IMR-90 (cell line): ENCODE measurements around the gene RAB11FIP4. TPM values are rescaled to one million over a fixed set of nuclear protein-coding genes. Genes with fewer than 3 reads are reported as not detected.
A peak's percentile ranks its signal among the peaks of the same experiment; 100 is the strongest.

Experiments used
- ATAC-seq: fragments of 200-7000 bp; cut with Tn5 transposase; 2 replicates; pipeline ENCODE4 v1.9.1; 2020; ENCODE audit warnings: low read depth, mild to moderate bottlenecking, moderate library complexity
- BruUV-seq: library from RNA; stranded (reverse); fragments of 400-500 nt; replicated peaks from 2 replicates; lab custom pipeline; 2021; lab: Mats Ljungman, UMichigan
- CTCF ChIA-PET: fragments of 300-600 bp; formaldehyde crosslinking; extraction: SDS; loops from one replicate; lab custom pipeline; 2021; ENCODE audit warnings: antibody characterized with exemption; lab: Yijun Ruan, JAX
- POLR2A ChIA-PET: fragments of 300-600 bp; sonication (Branson Sonifier 250); formaldehyde crosslinking; loops from one replicate; lab custom pipeline; 2022; ENCODE audit warnings: antibody characterized with exemption; ENCODE audit not compliant: unreplicated experiment; lab: Charles Lee
- DNase-seq: peaks from one replicate; pipeline ENCODE4 v3.0.0; 2013
- H2AFZ ChIP-seq: replicated peaks from 2 replicates; pipeline ENCODE3; 2013; ENCODE audit warnings: low read length, mild to moderate bottlenecking; ENCODE audit not compliant: poor library complexity
- H2AK5ac ChIP-seq: 2 replicates; pipeline ENCODE4 v1.6.1; 2013; ENCODE audit warnings: low read depth, low read length, inconsistent platforms
- H2AK9ac ChIP-seq: replicated peaks from 2 replicates; pipeline ENCODE3; 2013; ENCODE audit warnings: mild to moderate bottlenecking, low read depth, low read length, moderate library complexity; ENCODE audit not compliant: poor library complexity
- H2BK120ac ChIP-seq: 2 replicates; pipeline ENCODE4 v1.6.1; 2013; ENCODE audit warnings: low read depth, low read length, inconsistent platforms
- H2BK15ac ChIP-seq: 3 replicates; pipeline ENCODE4 v1.6.1; 2013; ENCODE audit warnings: low read depth, low read length, inconsistent platforms
- H2BK20ac ChIP-seq: 2 replicates; pipeline ENCODE4 v1.6.1; 2013; ENCODE audit warnings: low read depth, mild to moderate bottlenecking, inconsistent platforms, low read length, moderate library complexity
- H2BK5ac ChIP-seq: 2 replicates; pipeline ENCODE4 v1.6.1; 2013; ENCODE audit warnings: mild to moderate bottlenecking, low read depth, low read length, inconsistent platforms; ENCODE audit not compliant: poor library complexity, severe bottlenecking
- H3K14ac ChIP-seq: replicated peaks from 2 replicates; pipeline ENCODE4 v1.6.1; 2013; ENCODE audit warnings: low read depth, low read length, inconsistent platforms
- H3K18ac ChIP-seq: 2 replicates; pipeline ENCODE4 v1.6.1; 2013; ENCODE audit warnings: low read depth, low read length, control low read depth
- H3K23ac ChIP-seq: 2 replicates; pipeline ENCODE4 v1.6.1; 2013; ENCODE audit warnings: low read depth, low read length, inconsistent platforms
- H3K27ac ChIP-seq: 2 replicates; pipeline ENCODE4 v1.5.1; 2013; ENCODE audit warnings: mild to moderate bottlenecking, control low read depth, low read length; ENCODE audit not compliant: insufficient read depth
- H3K27me3 ChIP-seq: 2 replicates; pipeline ENCODE4 v1.6.1; 2013; ENCODE audit warnings: low read length; ENCODE audit not compliant: control insufficient read depth, insufficient read depth
- H3K36me3 ChIP-seq: 2 replicates; pipeline ENCODE4 v1.6.1; 2013; ENCODE audit warnings: low read length, mixed read lengths; ENCODE audit not compliant: control insufficient read depth, insufficient read depth
- H3K4ac ChIP-seq: 2 replicates; pipeline ENCODE4 v1.6.1; 2013; ENCODE audit warnings: low read depth, low read length, inconsistent platforms
- H3K4me1 ChIP-seq: 2 replicates; pipeline ENCODE4 v1.6.1; 2013; ENCODE audit warnings: low read length, mixed read lengths; ENCODE audit not compliant: control insufficient read depth, insufficient read depth
- H3K4me2 ChIP-seq: 2 replicates; pipeline ENCODE4 v1.6.1; 2013; ENCODE audit warnings: low read depth, mild to moderate bottlenecking, control low read depth, low read length, moderate library complexity
- H3K4me3 ChIP-seq: 2 replicates; pipeline ENCODE4 v1.5.1; 2013; ENCODE audit warnings: low read depth, mild to moderate bottlenecking, control low read depth, low read length, moderate library complexity; ENCODE audit not compliant: insufficient read depth
- H3K56ac ChIP-seq: 2 replicates; pipeline ENCODE4 v1.6.1; 2013; ENCODE audit warnings: low read length, inconsistent platforms; ENCODE audit not compliant: insufficient read depth; ENCODE audit errors: extremely low read depth
- H3K79me1 ChIP-seq, 2 experiments: 2 replicates each; pipeline ENCODE4 v1.6.1; 2013; ENCODE audit warnings: low read length in 2 of 2, inconsistent platforms in 1 of 2, low read depth in 1 of 2
- H3K9ac ChIP-seq: 2 replicates; pipeline ENCODE4 v1.6.1; 2013; ENCODE audit warnings: low read depth, low read length, control low read depth
- H3K9me1 ChIP-seq: 2 replicates; pipeline ENCODE4 v1.6.1; 2013; ENCODE audit warnings: low read length, inconsistent platforms; ENCODE audit not compliant: insufficient read depth
- H3K9me3 ChIP-seq: 2 replicates; pipeline ENCODE4 v1.6.1; 2013; ENCODE audit warnings: low read length; ENCODE audit not compliant: control insufficient read depth, insufficient read depth
- H4K20me1 ChIP-seq: 2 replicates; pipeline ENCODE4 v1.6.1; 2013; ENCODE audit warnings: low read length, inconsistent platforms; ENCODE audit not compliant: insufficient read depth
- H4K5ac ChIP-seq: 2 replicates; pipeline ENCODE4 v1.6.1; 2013; ENCODE audit warnings: mild to moderate bottlenecking, low read depth, low read length, control low read depth
- H4K8ac ChIP-seq, 2 experiments: 2 replicates each; pipeline ENCODE4 v1.6.1; 2013; ENCODE audit warnings: low read depth in 2 of 2, low read length in 2 of 2, control low read depth in 1 of 2, inconsistent platforms in 1 of 2
- H4K91ac ChIP-seq: 2 replicates; pipeline ENCODE4 v1.6.1; 2013; ENCODE audit warnings: low read depth, low read length, inconsistent platforms; ENCODE audit not compliant: insufficient read depth
- BHLHE40 ChIP-seq: fragments of 150-350 bp; IDR thresholded peaks from 2 replicates; pipeline ENCODE4 v1.6.1; 2016; ENCODE audit warnings: mild to moderate bottlenecking, low read depth, low read length
- CEBPB ChIP-seq: IDR thresholded peaks from 2 replicates; pipeline ENCODE4 v1.6.1; 2012; ENCODE audit warnings: low read depth, low read length, improper control_type of control experiment
- CHD1 ChIP-seq: IDR thresholded peaks from 2 replicates; pipeline ENCODE4 v1.6.1; 2012; ENCODE audit warnings: low read depth, low read length, improper control_type of control experiment
- CTCF ChIP-seq: conservative IDR thresholded peaks from 2 replicates; pipeline ENCODE4 v1.5.1; 2012; ENCODE audit warnings: mild to moderate bottlenecking, low read depth, low read length, improper control_type of control experiment
- ELK1 ChIP-seq: fragments of 150-350 bp; IDR thresholded peaks from 2 replicates; pipeline ENCODE4 v1.6.1; 2016; ENCODE audit warnings: low read depth, mild to moderate bottlenecking, low read length, moderate library complexity, borderline replicate concordance
- FOS ChIP-seq: fragments of 150-350 bp; IDR thresholded peaks from 2 replicates; pipeline ENCODE4 v1.6.1; 2016; ENCODE audit warnings: low read depth, low read length
- MAFK ChIP-seq: IDR thresholded peaks from 2 replicates; pipeline ENCODE4 v1.6.1; 2012; ENCODE audit warnings: low read depth, low read length, improper control_type of control experiment
- MXI1 ChIP-seq: IDR thresholded peaks from 2 replicates; pipeline ENCODE4 v1.6.1; 2012; ENCODE audit warnings: low read depth, mild to moderate bottlenecking, low read length, moderate library complexity, borderline replicate concordance
- POLR2A ChIP-seq: IDR thresholded peaks from 2 replicates; pipeline ENCODE4 v1.6.1; 2012; ENCODE audit warnings: mild to moderate bottlenecking, low read depth, low read length
- RAD21 ChIP-seq: IDR thresholded peaks from 2 replicates; pipeline ENCODE4 v1.6.1; 2012; ENCODE audit warnings: low read length, improper control_type of control experiment
- RCOR1 ChIP-seq: IDR thresholded peaks from 2 replicates; pipeline ENCODE4 v1.6.1; 2012; ENCODE audit warnings: mild to moderate bottlenecking, low read length, improper control_type of control experiment; ENCODE audit not compliant: insufficient replicate concordance
- USF2 ChIP-seq: fragments of 150-350 bp; IDR thresholded peaks from 2 replicates; pipeline ENCODE4 v1.6.1; 2017; ENCODE audit warnings: mild to moderate bottlenecking, antibody characterized with exemption, low read length, low read depth
- WGBS, 2 experiments: methylation state at CpG; one replicate each; pipeline versions ENCODE4 v1.1.5 to v1.1.7; 2013; ENCODE audit warnings: missing lambda C conversion rate in 2 of 2; ENCODE audit not compliant: insufficient read length in 1 of 2; ENCODE audit errors: extremely low coverage in 2 of 2; 5-methylcytosine and 5-hydroxymethylcytosine counted together
- dilution Hi-C: fragments of 300-500 bp; cut with HindIII; formaldehyde crosslinking; loops from one replicate; pipeline ENCODE4 v1.14.3; 2018; ENCODE audit warnings: low sequenced_read_pairs; ENCODE audit not compliant: unreplicated experiment
- in situ Hi-C: fragments of 300-500 bp; cut with MboI; formaldehyde crosslinking; loops from 3 replicates; pipeline ENCODE4 v1.14.3; 2019; ENCODE audit warnings: low sequenced_read_pairs, inconsistent platforms, mixed read lengths
- intact Hi-C: fragments of 100-400 bp; cut with micrococcal nuclease; formaldehyde crosslinking; loops from 2 replicates; pipeline ENCODE4 v1.10.0; 2022
- polyA plus RNA-seq, 3 experiments: library from polyadenylated mRNA; depleted of rRNA; stranded (reverse); fragments of >200 nt; gene quantifications; 2 replicates each; pipeline ENCODE4 v1.2.3, GENCODE V29; 2012; ENCODE audit warnings: low replicate concordance in 1 of 3
- total RNA-seq: library from RNA; depleted of rRNA; stranded (reverse); fragments of >200 nt; gene quantifications from 2 replicates; pipeline ENCODE4 v1.2.3, GENCODE V29; 2012

The RAB11FIP4 gene
- total and polyA plus RNA-seq, 2 of the 4 experiments (the other 2 are of a cell fraction) = 0.68 to 1.1 TPM

- Histone ChIP-seq H4K8ac (no peak overlapping the region), H2AK9ac (peak overlapping the region; percentile 50), H3K4ac (no peak overlapping the region), H3K9me3 (no peaks in the 10 kb centered on the region), H4K91ac (no peak overlapping the region), H3K4me2 (no peak overlapping the region), H3K27me3 (peaks cover 84% of the 10 kb centered on the region), H2BK120ac (no peak overlapping the region), H3K4me3 (no peak overlapping the region), H3K9me1 (no peaks in the 10 kb centered on the region; the same call in 1 of the 2 replicates), H3K14ac (no peak overlapping the region), H2BK5ac (no peak overlapping the region), H3K36me3 (no peaks in the 10 kb centered on the region), H2AFZ (no peak overlapping the region), H3K18ac (no peak overlapping the region), H2BK20ac (no peak overlapping the region), H3K79me1 (no peaks in the 10 kb centered on the region), H3K27ac (no peak overlapping the region), H3K4me1 (no peaks in the 10 kb centered on the region), H4K5ac (no peak overlapping the region), H3K56ac (no peak overlapping the region), H3K23ac (no peak overlapping the region), H4K20me1 (no peaks in the 10 kb centered on the region), H3K9ac (no peak overlapping the region), H2AK5ac (no peak overlapping the region), H2BK15ac (no peak overlapping the region)
- ATAC-seq (no peak), DNase-seq (no peak)
- dilution Hi-C loops = no loop called here
- TF ChIP-seq USF2 (no peak), MAFK (no peak), RAD21 (no peak), ELK1 (no peak), FOS (no peak), BHLHE40 (no peak), MXI1 (no peak), POLR2A (no peak), CHD1 (no peak), RCOR1 (no peak), CEBPB (no peak), CTCF (no peak)
- intact Hi-C loops = no loop called here
- ChIA-PET CTCF (no interaction called here), POLR2A (no interaction called here)
- in situ Hi-C loops = no loop called here
- 73% methylated on average over 3 of the region's 12 CpGs; no CpG with 5 or more reads in 1 of the 2 experiments for WGBS, 2 experiments
- no TSS peak for BruUV-seq
These were observed 103.0 kb downstream of the RAB11FIP4 start for GRCh38 chr17:31494259-31495021.
